Lower leg skin (tissue), 3 donors: ENCODE measurements around the gene TMEM170B.

Experiments
- POLR2A ChIP-seq, 2 donors: fragments of 450-650 bp; IDR thresholded peaks; one replicate each; pipeline ENCODE4 v1.6.1; 2016 to 2017; ENCODE audit warnings: antibody characterized with exemption in 2 of 2, mild to moderate bottlenecking in 1 of 2, moderate library complexity in 1 of 2
- TF ChIP-seq, protein P1 (sequence below), 3 donors: fragments of 450-650 bp; IDR thresholded peaks; one replicate each; pipeline ENCODE4 v1.5.1; 2016; ENCODE audit warnings: antibody characterized with exemption in 3 of 3, mild to moderate bottlenecking in 3 of 3, moderate library complexity in 2 of 3

DNA sequence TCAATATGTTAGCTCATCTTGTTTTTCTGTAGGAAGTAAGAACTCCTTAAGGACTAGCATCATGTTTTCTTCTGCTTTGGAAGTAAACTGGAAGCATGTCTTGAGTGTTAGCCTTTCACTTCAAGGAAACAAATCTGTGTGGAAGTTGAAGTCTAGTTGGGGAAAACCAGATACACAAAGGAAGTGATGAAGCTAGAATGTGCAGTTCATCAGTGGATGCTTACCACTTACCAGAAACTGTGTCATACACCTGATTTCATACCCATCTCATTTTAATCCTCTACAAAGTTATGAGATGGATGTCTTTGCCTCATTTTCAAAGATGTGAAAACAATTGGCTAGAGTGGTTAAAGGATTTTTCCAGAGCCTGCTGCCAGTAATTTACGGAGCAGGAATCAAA is 75.8 kb downstream of the TMEM170B start:
- no peak for TF ChIP-seq POLR2A (IDR thresholded peaks at IDR 0.05)
- TF ChIP-seq, protein P1, sequence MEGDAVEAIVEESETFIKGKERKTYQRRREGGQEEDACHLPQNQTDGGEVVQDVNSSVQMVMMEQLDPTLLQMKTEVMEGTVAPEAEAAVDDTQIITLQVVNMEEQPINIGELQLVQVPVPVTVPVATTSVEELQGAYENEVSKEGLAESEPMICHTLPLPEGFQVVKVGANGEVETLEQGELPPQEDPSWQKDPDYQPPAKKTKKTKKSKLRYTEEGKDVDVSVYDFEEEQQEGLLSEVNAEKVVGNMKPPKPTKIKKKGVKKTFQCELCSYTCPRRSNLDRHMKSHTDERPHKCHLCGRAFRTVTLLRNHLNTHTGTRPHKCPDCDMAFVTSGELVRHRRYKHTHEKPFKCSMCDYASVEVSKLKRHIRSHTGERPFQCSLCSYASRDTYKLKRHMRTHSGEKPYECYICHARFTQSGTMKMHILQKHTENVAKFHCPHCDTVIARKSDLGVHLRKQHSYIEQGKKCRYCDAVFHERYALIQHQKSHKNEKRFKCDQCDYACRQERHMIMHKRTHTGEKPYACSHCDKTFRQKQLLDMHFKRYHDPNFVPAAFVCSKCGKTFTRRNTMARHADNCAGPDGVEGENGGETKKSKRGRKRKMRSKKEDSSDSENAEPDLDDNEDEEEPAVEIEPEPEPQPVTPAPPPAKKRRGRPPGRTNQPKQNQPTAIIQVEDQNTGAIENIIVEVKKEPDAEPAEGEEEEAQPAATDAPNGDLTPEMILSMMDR (IDR thresholded peaks at IDR 0.05) = no peak
